OCI-LY1 (cell line): ENCODE measurements around the gene DMKN.

ENCODE experiments used
- CTCF ChIP-seq: fragments of 200-600 bp; sonication (generic), shearing (Covaris generic); IDR thresholded peaks from 2 replicates; pipeline ENCODE4 v1.5.1; 2017; ENCODE audit warnings: mild to moderate bottlenecking, antibody characterized with exemption, low read length, moderate library complexity, mixed read lengths
- EZH2 ChIP-seq: fragments of 200-600 bp; sonication (generic), shearing (Covaris generic); IDR thresholded peaks from 2 replicates; pipeline ENCODE4 v1.8.0; 2017; ENCODE audit warnings: borderline replicate concordance, mixed run types, mild to moderate bottlenecking, antibody characterized with exemption, low read length, moderate library complexity, mixed read lengths

- no peak for TF ChIP-seq CTCF
- no peak for TF ChIP-seq EZH2
Observed at GRCh38 chr19:35497406-35497805, 16.0 kb downstream of the DMKN start.
